ENCODE data around the gene ALOX15B.

The ALOX15B gene

GRCh38 chr17:8066841-8067775, 28.2 kb downstream of the ALOX15B start:
- Histone ChIP-seq H3K79me2 (ENCODE audit: insufficient read depth, low read length) (no peaks in the 10 kb centered on the region), H3K4me1 (ENCODE audit: insufficient read depth, low read length) (no peaks in the 10 kb centered on the region), H3K36me3 (ENCODE audit: insufficient read depth, low read length) (no peaks in the 10 kb centered on the region), H3K27me3 (ENCODE audit: insufficient read depth, low read length, poor library complexity) (peaks cover 32% of the 10 kb centered on the region), H3K4me2 (ENCODE audit: insufficient read depth, low read length) (no peak overlapping the region), H3K4me3 (ENCODE audit: low read depth in 1 of 2, low read length in 2 of 2) (no peak overlapping the region), H3K9ac (ENCODE audit: low read depth, low read length) (no peak overlapping the region), H2AFZ (ENCODE audit: low read depth, low read length) (no peak overlapping the region), H4K20me1 (ENCODE audit: insufficient read depth, low read length) (no peaks in the 10 kb centered on the region), H3K27ac (ENCODE audit: low read length) (no peak overlapping the region), H3K9me3 (ENCODE audit: insufficient read depth, low read length, severe bottlenecking) (no peaks in the 10 kb centered on the region)
- no peak for DNase-seq
- no peak for TF ChIP-seq EZH2 (IDR thresholded peaks at IDR 0.05; ENCODE audit: borderline replicate concordance, low read depth, low read length, severe bottlenecking)
- TF ChIP-seq CTCF (IDR thresholded peaks at IDR 0.05; ENCODE audit: borderline replicate concordance, extremely low read depth, low read length, poor library complexity, severe bottlenecking) = no peak
- ATAC-seq (ENCODE audit: insufficient read depth, low read depth) = no peak

- Histone ChIP-seq H3K9me3 (ENCODE audit: insufficient read depth, low read length, severe bottlenecking) (no peaks in the 10 kb centered on the region), H3K4me1 (ENCODE audit: insufficient read depth, low read length) (no peaks in the 10 kb centered on the region), H4K20me1 (ENCODE audit: insufficient read depth, low read length) (no peaks in the 10 kb centered on the region), H3K79me2 (ENCODE audit: insufficient read depth, low read length) (no peaks in the 10 kb centered on the region), H2AFZ (ENCODE audit: low read depth, low read length) (no peak overlapping the region), H3K9ac (ENCODE audit: low read depth, low read length) (no peak overlapping the region), H3K36me3 (ENCODE audit: insufficient read depth, low read length) (no peaks in the 10 kb centered on the region), H3K4me2 (ENCODE audit: insufficient read depth, low read length) (no peak overlapping the region), H3K27me3 (ENCODE audit: insufficient read depth, low read length, poor library complexity) (peaks cover 31% of the 10 kb centered on the region), H3K4me3 (ENCODE audit: low read depth in 1 of 2, low read length in 2 of 2) (no peak overlapping the region), H3K27ac (ENCODE audit: low read length) (no peak overlapping the region)
- TF ChIP-seq CTCF (IDR thresholded peaks at IDR 0.05; ENCODE audit: borderline replicate concordance, extremely low read depth, low read length, poor library complexity, severe bottlenecking) (no peak), EZH2 (IDR thresholded peaks at IDR 0.05; ENCODE audit: borderline replicate concordance, low read depth, low read length, severe bottlenecking) (no peak)
- DNase-seq (no peak), ATAC-seq (ENCODE audit: insufficient read depth, low read depth) (no peak)
Observed at GRCh38 chr17:8067806-8068205, 28.9 kb downstream of the ALOX15B start.

GRCh38 chr17:8068736-8069586, 30.1 kb downstream of the ALOX15B start:
- no peak overlapping the region for H3K9ac ChIP-seq (ENCODE audit: low read depth, low read length)
- no peak for ATAC-seq (ENCODE audit: insufficient read depth, low read depth)
- no peaks in the 10 kb centered on the region for H3K36me3 ChIP-seq (ENCODE audit: insufficient read depth, low read length)
- no peak overlapping the region for H2AFZ ChIP-seq (ENCODE audit: low read depth, low read length)
- H3K4me1 ChIP-seq (ENCODE audit: insufficient read depth, low read length) = peaks cover 6% of the 10 kb centered on the region
- H4K20me1 ChIP-seq (ENCODE audit: insufficient read depth, low read length) = peaks cover 5% of the 10 kb centered on the region
- H3K4me3 ChIP-seq (ENCODE audit: low read depth in 1 of 2, low read length in 2 of 2) = no peak overlapping the region
- H3K27ac ChIP-seq (ENCODE audit: low read length) = no peak overlapping the region
- H3K9me3 ChIP-seq (ENCODE audit: insufficient read depth, low read length, severe bottlenecking) = no peaks in the 10 kb centered on the region
- DNase-seq = no peak
- no peak overlapping the region for H3K4me2 ChIP-seq (ENCODE audit: insufficient read depth, low read length)
- peaks cover 42% of the 10 kb centered on the region for H3K27me3 ChIP-seq (ENCODE audit: insufficient read depth, low read length, poor library complexity)
- H3K79me2 ChIP-seq (ENCODE audit: insufficient read depth, low read length) = no peaks in the 10 kb centered on the region
- TF ChIP-seq CTCF (IDR thresholded peaks at IDR 0.05; ENCODE audit: borderline replicate concordance, extremely low read depth, low read length, poor library complexity, severe bottlenecking) = no peak
- TF ChIP-seq EZH2 (IDR thresholded peaks at IDR 0.05; ENCODE audit: borderline replicate concordance, low read depth, low read length, severe bottlenecking) = no peak

Measured in DND-41 (cell line).